WTC11 (cell line): ENCODE data around the gene POC5.

Experiments used
- ATF2 ChIP-seq: sonication (generic); formaldehyde crosslinking; IDR thresholded peaks from 2 replicates; pipeline ENCODE4 v1.8.1; 2022; ENCODE audit warnings: low read depth, missing genetic modification reagents, borderline replicate concordance
- CTCF ChIP-seq: fragments of 200-600 bp; IDR thresholded peaks from 2 replicates; pipeline ENCODE4 v1.8.0; 2022; ENCODE audit warnings: antibody characterized with exemption
- ELF4 ChIP-seq: sonication (generic); formaldehyde crosslinking; IDR thresholded peaks from 2 replicates; pipeline ENCODE4 v1.8.1; 2022; ENCODE audit warnings: low read depth, mild to moderate bottlenecking, moderate library complexity, missing genetic modification reagents
- FOXP1 ChIP-seq: sonication (generic); formaldehyde crosslinking; IDR thresholded peaks from 2 replicates; pipeline ENCODE4 v1.8.0; 2022; ENCODE audit warnings: missing genetic modification reagents, mild to moderate bottlenecking, moderate library complexity, borderline replicate concordance
- GABPB1 ChIP-seq: sonication (generic); formaldehyde crosslinking; IDR thresholded peaks from 2 replicates; pipeline ENCODE4 v1.8.1; 2023; ENCODE audit warnings: mild to moderate bottlenecking, missing genetic modification reagents
- NFE2L1 ChIP-seq: sonication (generic); formaldehyde crosslinking; IDR thresholded peaks from 2 replicates; pipeline ENCODE4 v1.8.1; 2023; ENCODE audit warnings: missing genetic modification reagents
- NFYB ChIP-seq: sonication (generic); formaldehyde crosslinking; conservative IDR thresholded peaks from 2 replicates; pipeline ENCODE4 v1.8.0; 2022; ENCODE audit warnings: low read depth, missing genetic modification reagents
- SP1 ChIP-seq: sonication (generic); formaldehyde crosslinking; conservative IDR thresholded peaks from 2 replicates; pipeline ENCODE4 v1.8.1; 2022; ENCODE audit warnings: missing genetic modification reagents
- ZBTB43 ChIP-seq: sonication (generic); formaldehyde crosslinking; IDR thresholded peaks from 2 replicates; pipeline ENCODE4 v1.8.1; 2023; ENCODE audit warnings: mild to moderate bottlenecking, missing genetic modification reagents

- TF ChIP-seq ZBTB43 (CRISPR knock-in tag): no peak
- no peak for TF ChIP-seq SP1 (CRISPR knock-in tag)
- TF ChIP-seq CTCF: no peak
- no peak for TF ChIP-seq NFE2L1 (CRISPR knock-in tag)
- no peak for TF ChIP-seq ELF4 (CRISPR knock-in tag)
- TF ChIP-seq ATF2 (CRISPR knock-in tag): no peak
- no peak for TF ChIP-seq NFYB
- TF ChIP-seq FOXP1 (CRISPR knock-in tag): no peak
- no peak for TF ChIP-seq GABPB1 (CRISPR knock-in tag)
Observed at GRCh38 chr5:75662061-75662460, 55.2 kb downstream of the POC5 start.
